ENCODE data around the gene RNF8. TPM values are rescaled to one million over a fixed set of nuclear protein-coding genes. Genes with fewer than 3 reads are reported as not detected.

Gene RNF8
- total RNA-seq, 1 experiment from 2014 or later: 22.0 TPM

DNA sequence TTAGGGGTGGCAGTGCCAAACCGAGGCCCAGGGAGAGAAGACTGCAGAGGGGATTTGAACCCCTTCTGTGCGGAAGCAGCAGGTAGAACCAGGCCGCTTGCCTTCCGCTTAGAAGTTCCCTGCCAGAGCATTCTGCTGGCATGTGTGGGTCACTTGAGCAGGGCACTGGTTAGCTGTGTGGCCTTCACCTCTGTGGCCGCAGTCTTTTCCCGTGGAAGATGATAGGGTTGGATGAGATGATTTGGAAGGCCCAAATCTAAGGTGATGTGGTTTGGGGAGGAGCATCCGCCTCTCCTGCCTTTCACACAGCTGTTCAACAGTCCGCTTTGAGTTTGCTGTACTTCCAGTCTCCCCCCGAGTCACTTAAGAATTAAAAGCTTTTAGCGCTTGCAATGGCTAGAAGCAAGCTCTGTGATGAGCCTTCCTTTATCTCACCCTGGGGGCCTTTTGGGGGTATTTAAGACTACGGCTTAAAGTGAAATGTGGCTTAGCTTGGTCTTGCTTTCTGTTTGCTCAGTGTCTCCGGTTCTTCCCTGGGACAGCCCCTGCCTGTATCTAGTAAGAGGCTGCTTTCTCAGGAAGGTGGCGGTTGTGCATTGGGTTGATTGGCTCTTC is 80.0 kb downstream of the RNF8 start:
- H3K9me3 Mint-ChIP-seq (ENCODE audit: unreplicated experiment): no peaks in the 10 kb centered on the region
- POLR2A ChIA-PET: interaction anchor here (0.6 to 3.0 kb wide), 18 partner anchors 10 to 189 kb away, joined by 3 to 32 read pairs (median 4); partner anchors contain the start of gene RNF8
- intact Hi-C loops (cut with micrococcal nuclease): no loop called here
- CTCF ChIA-PET: interaction anchor here (0.6 to 2.7 kb wide), 7 partner anchors 10 to 259 kb away, joined by 3 to 12 read pairs (median 3); no protein-coding TSS in a partner anchor
- H3K36me3 Mint-ChIP-seq (ENCODE audit: insufficient read depth, unreplicated experiment): peaks cover 21% of the 10 kb centered on the region
- no TSS peak for BruUV-seq (replicated peaks)
- TF ChIP-seq, protein P1, sequence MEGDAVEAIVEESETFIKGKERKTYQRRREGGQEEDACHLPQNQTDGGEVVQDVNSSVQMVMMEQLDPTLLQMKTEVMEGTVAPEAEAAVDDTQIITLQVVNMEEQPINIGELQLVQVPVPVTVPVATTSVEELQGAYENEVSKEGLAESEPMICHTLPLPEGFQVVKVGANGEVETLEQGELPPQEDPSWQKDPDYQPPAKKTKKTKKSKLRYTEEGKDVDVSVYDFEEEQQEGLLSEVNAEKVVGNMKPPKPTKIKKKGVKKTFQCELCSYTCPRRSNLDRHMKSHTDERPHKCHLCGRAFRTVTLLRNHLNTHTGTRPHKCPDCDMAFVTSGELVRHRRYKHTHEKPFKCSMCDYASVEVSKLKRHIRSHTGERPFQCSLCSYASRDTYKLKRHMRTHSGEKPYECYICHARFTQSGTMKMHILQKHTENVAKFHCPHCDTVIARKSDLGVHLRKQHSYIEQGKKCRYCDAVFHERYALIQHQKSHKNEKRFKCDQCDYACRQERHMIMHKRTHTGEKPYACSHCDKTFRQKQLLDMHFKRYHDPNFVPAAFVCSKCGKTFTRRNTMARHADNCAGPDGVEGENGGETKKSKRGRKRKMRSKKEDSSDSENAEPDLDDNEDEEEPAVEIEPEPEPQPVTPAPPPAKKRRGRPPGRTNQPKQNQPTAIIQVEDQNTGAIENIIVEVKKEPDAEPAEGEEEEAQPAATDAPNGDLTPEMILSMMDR (IDR thresholded peaks at IDR 0.05; ENCODE audit: unreplicated experiment): no peak
- H3K27me3 Mint-ChIP-seq (ENCODE audit: insufficient read depth, unreplicated experiment): peaks cover 8% of the 10 kb centered on the region
- H3K27ac Mint-ChIP-seq (ENCODE audit: low read depth, unreplicated experiment): peak overlapping the region; percentile 94
- H3K4me1 Mint-ChIP-seq (ENCODE audit: insufficient read depth, unreplicated experiment): peaks cover 19% of the 10 kb centered on the region
- peak; percentile 17 for DNase-seq (ENCODE audit: unreplicated experiment)
- H3K4me3 Mint-ChIP-seq (ENCODE audit: unreplicated experiment): peak overlapping the region; percentile 84

DNA sequence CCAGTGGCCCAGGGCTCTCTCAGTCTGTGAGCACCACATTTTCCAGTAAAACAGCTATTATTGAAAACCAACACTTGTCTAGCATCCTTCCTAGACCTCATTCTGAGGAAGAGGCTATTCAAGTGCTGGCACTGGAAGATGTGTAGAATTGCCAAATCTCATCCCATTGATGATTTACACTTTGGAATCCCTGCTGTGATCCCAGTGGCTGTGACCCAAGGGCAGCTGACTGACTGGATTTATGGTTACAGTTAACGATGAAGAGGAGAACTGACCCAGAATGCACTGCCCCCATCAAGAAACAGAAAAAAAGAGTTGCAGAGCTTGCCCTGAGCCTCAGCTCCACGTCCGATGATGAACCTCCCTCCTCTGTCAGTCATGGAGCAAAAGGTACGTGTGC is 81.6 kb downstream of the RNF8 start:
- Mint-ChIP-seq H3K27ac (ENCODE audit: low read depth, unreplicated experiment) (no peak overlapping the region), H3K27me3 (ENCODE audit: insufficient read depth, unreplicated experiment) (no peaks in the 10 kb centered on the region), H3K4me3 (ENCODE audit: unreplicated experiment) (no peak overlapping the region), H3K9me3 (ENCODE audit: unreplicated experiment) (no peaks in the 10 kb centered on the region), H3K36me3 (ENCODE audit: insufficient read depth, unreplicated experiment) (peaks cover 21% of the 10 kb centered on the region), H3K4me1 (ENCODE audit: insufficient read depth, unreplicated experiment) (peaks cover 19% of the 10 kb centered on the region)
- POLR2A ChIA-PET: interaction anchor here (0.9 kb wide), 1 partner anchor 63 kb away, joined by 3 read pairs; no protein-coding TSS in a partner anchor
- no TSS peak for BruUV-seq (replicated peaks)
- DNase-seq (ENCODE audit: unreplicated experiment): no peak
- intact Hi-C loops (cut with micrococcal nuclease): no loop called here
- CTCF ChIA-PET: interaction anchor here (0.6 to 2.7 kb wide), 3 partner anchors 131 to 1330 kb away, joined by 3 to 12 read pairs (median 3); no protein-coding TSS in a partner anchor
- TF ChIP-seq, protein P1 (IDR thresholded peaks at IDR 0.05; ENCODE audit: unreplicated experiment): no peak

DNA sequence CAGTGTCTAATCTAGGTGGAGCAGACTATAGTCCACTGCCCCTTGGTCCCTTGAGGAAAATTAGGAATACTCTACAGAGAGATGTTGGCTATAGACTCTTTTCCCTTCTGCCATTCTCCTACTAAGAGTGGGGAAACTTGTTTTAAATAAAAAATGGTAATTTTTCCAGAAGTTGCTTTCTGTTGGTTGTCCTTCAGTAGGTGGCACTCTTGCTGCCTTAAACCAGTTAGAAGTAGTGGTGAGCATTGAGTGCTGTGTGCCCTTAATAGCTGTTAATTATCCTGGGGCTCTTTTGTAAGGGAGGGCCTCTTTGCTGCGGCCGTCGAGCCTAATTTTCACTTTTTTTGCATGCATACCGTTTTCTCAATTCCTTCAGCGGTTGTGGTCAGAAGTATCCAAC is 82.0 kb downstream of the RNF8 start:
- Mint-ChIP-seq H3K4me3 (ENCODE audit: unreplicated experiment) (no peak overlapping the region), H3K36me3 (ENCODE audit: insufficient read depth, unreplicated experiment) (peaks cover 21% of the 10 kb centered on the region), H3K9me3 (ENCODE audit: unreplicated experiment) (no peaks in the 10 kb centered on the region), H3K27ac (ENCODE audit: low read depth, unreplicated experiment) (no peak overlapping the region), H3K4me1 (ENCODE audit: insufficient read depth, unreplicated experiment) (peaks cover 19% of the 10 kb centered on the region), H3K27me3 (ENCODE audit: insufficient read depth, unreplicated experiment) (no peaks in the 10 kb centered on the region)
- no TSS peak for BruUV-seq (replicated peaks)
- intact Hi-C loops (cut with micrococcal nuclease): no loop called here
- no peak for DNase-seq (ENCODE audit: unreplicated experiment)
- POLR2A ChIA-PET: interaction anchor here (0.5 to 0.9 kb wide), 2 partner anchors 14 to 64 kb away, joined by 3 read pairs; no protein-coding TSS in a partner anchor
- TF ChIP-seq, protein P1 (IDR thresholded peaks at IDR 0.05; ENCODE audit: unreplicated experiment): no peak
- CTCF ChIA-PET: interaction anchor here (0.6 to 2.7 kb wide), 3 partner anchors 45 to 1330 kb away, joined by 3 to 12 read pairs (median 4); no protein-coding TSS in a partner anchor

DNA sequence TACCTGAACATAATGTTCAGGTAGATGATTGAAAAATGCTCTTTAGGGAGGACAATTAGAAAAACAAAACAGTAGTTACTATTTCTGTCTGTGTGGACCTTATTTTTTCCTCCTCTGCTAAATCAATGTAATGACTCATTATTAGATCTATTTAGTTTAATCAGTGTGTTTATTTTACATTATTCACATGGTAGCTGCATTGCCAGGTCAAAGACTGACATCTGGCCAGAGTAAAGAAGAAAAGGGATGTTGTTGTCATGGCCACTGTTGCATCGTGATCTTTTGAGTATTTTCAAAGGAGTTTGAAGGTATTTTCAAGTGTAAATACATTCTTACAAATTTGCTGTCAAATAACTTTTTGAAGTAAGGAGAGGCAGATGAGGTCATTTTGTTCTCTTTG is 85.1 kb downstream of the RNF8 start:
- H3K36me3 Mint-ChIP-seq (ENCODE audit: insufficient read depth, unreplicated experiment): peaks cover 34% of the 10 kb centered on the region
- peaks cover 12% of the 10 kb centered on the region for H3K4me1 Mint-ChIP-seq (ENCODE audit: insufficient read depth, unreplicated experiment)
- H3K27ac Mint-ChIP-seq (ENCODE audit: low read depth, unreplicated experiment): no peak overlapping the region
- no peaks in the 10 kb centered on the region for H3K27me3 Mint-ChIP-seq (ENCODE audit: insufficient read depth, unreplicated experiment)
- TF ChIP-seq, protein P1 (IDR thresholded peaks at IDR 0.05; ENCODE audit: unreplicated experiment): no peak
- intact Hi-C loops (cut with micrococcal nuclease): no loop called here
- no peak overlapping the region for H3K4me3 Mint-ChIP-seq (ENCODE audit: unreplicated experiment)
- no TSS peak for BruUV-seq (replicated peaks)
- H3K9me3 Mint-ChIP-seq (ENCODE audit: unreplicated experiment): no peaks in the 10 kb centered on the region
- ChIA-PET CTCF (interaction anchor here (0.7 to 3.2 kb wide), 2 partner anchors 57 to 76 kb away, joined by 11 to 12 read pairs; no protein-coding TSS in a partner anchor), POLR2A (interaction anchor here (0.6 to 0.7 kb wide), 2 partner anchors 17 to 18 kb away, joined by 3 to 5 read pairs; no protein-coding TSS in a partner anchor)
- DNase-seq (ENCODE audit: unreplicated experiment): no peak
